ENCODE results near the gene RPTOR.
"Not testable (repeated sequence)": the region's sequence is repeated elsewhere in the genome, so short reads cannot be mapped to it uniquely, and the experiment has no call there.

The RPTOR gene

DNA sequence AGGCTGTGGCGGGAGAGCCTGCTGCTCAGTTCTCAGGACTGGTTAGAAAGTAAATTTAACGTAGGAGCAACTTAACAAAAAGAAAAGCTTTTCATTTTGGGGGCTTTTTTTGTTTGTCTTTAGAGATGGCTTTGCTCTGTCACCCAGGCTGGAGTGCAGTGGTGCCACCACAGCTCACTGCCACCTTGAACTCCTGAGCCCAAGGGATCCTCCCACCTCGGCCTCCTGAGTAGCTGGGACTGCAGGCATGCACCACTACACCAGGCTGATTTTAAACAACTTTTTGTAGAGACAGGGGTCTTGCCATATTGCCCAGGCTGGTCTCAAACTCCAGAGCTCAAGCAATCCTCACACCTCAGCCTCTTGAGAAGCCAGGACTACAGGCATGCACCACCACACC, 205.0 kb downstream of the RPTOR start:
- no peak for DNase-seq

GRCh38 chr17:80750263-80750662, 205.6 kb downstream of the RPTOR start:
- no peak for DNase-seq

GRCh38 chr17:80751070-80751945, 206.7 kb downstream of the RPTOR start:
- DNase-seq = no peak

DNA sequence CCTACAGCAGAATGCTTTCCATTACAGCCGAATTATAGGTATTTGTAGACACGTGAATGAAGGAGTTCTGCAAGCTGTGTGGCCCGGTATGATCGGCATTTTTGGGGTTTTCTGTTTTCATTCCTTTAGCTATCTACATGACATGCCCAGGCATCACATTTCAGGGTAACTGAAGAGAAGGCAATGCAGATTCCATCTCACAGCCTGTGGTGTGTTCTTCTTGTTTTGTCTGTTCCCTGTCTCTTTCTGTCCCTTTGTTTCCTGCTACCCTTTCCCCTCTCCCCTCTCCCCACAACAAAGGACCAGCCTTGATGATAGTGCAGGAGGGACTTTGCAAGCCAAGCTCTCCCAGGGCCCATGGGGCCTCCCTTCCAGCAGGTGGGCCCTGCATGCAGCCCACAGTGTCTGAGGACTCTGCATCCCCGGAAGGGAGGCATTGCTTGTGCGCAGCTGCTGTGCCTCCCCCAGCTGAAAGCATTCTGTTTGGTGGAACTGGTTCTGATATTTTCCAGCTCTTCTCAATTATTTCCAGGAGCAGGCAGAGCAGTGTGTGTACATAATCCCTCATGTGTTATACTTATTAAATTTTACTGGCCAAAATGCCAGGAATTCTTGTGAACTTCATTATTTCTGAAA, 207.4 kb downstream of the RPTOR start:
- DNase-seq = no peak

DNA sequence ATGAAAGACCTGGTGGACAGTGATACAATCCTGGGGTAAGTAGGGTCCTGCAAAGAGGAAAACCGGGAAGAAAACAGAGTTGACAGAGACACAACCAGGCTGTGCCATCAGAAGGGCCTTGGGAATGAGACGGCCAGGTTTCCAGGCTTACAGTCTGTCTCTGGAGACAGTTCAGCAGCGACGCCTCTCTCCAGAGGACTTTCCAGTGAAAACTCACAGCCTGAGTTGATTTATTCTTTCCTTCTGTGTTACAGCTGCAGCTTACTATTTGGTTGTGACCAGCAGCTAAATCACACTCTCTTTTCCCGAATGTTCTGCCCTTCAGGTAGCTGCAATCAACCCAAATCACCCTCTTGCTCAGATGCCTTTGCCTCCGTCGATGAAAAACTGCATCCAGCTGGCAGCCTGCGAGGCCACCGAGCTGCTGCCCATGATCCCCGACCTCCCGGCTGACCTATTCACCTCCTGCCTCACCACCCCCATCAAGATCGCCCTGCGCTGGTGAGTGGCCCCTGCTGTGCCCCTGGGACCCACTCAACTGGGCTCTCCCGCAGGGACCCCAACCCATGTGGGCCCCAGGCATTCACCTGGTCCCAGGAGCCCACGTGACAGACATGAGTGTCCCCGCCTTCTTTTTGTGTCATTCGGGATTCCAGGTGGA, 209.2 kb downstream of the RPTOR start:
- no peak for DNase-seq

- DNase-seq = no peak
Observed at GRCh38 chr17:80754846-80755245, 210.2 kb downstream of the RPTOR start.

- DNase-seq = no peak
Observed at GRCh38 chr17:80755650-80756405, 211.2 kb downstream of the RPTOR start.

DNA sequence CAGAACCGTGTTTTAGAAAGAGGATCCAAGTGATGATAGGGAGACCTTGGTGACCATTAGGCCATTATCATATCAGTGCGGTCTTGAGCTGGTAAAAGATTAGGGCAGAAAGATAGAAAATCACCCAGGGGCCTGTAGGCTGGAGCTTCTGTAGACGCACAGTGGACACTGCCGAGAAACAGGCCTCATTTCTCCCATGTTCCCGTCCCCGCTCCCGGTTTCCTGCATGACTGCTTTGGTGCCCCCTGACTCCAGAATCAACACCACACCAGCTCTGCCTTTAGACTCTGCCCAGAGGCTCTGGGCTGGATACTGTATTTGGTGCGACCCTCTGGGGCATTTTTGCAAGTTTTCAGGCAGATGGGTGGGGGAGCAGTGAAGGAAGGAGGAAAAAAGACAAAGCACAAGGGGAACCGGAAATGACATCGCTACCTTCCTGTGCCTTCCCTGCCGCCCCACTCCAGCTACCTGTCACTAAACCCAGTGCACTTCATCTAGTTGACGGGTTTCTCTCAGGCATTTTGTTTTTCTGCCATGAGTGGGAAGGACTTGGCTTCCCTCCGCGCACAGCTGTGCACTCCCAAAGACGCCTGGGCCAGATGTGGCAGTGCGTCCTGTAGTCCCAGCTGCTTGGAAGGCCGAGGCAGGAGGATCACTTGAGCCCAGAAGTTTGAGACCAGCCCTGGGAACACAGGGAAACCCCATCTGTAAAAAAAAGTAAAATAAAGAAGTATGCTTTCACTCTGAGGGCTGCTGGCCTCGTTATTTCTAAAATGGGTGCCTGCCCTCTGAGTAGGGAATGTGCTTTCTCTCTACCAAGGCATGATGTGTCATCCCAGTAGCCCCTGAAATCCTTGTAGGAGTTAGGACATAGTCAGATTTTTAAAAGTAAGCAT, 214.1 kb downstream of the RPTOR start:
- DNase-seq = peak; percentile 49 to 59

DNA sequence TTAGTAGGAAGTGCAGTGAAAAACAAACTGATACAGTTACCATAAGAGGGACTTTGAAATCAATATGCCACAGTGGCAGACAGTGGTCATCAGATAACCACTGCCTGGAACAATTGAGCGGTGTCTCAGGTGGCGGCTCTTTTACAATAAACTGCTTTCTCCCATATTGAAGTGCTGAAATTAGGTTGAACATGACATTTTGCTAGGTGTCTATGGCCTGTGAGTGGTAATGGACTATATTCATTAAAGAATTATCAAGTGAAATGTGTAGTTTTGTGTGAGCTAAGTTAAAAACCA, 214.7 kb downstream of the RPTOR start:
- no peak for DNase-seq

DNA sequence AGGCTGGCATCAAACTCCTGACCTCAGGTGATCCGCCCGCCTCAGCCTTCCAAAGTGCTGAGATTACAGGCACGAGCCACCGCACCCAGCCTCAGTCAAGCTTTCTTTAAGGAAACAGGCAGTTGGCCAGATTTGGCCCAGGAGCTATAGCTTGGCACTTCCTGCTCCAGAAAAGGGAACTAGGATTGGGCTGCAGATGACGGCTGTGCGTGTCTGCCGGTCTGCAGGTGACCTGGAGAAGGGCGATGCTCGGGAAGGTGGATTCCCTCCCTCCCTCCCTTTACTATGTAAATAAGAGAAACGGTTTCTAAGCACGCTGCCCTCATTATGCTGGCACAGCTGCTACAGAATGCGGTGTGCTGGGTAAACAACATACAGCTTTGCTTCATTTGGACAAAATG, 215.9 kb downstream of the RPTOR start:
- no peak for DNase-seq

DNA sequence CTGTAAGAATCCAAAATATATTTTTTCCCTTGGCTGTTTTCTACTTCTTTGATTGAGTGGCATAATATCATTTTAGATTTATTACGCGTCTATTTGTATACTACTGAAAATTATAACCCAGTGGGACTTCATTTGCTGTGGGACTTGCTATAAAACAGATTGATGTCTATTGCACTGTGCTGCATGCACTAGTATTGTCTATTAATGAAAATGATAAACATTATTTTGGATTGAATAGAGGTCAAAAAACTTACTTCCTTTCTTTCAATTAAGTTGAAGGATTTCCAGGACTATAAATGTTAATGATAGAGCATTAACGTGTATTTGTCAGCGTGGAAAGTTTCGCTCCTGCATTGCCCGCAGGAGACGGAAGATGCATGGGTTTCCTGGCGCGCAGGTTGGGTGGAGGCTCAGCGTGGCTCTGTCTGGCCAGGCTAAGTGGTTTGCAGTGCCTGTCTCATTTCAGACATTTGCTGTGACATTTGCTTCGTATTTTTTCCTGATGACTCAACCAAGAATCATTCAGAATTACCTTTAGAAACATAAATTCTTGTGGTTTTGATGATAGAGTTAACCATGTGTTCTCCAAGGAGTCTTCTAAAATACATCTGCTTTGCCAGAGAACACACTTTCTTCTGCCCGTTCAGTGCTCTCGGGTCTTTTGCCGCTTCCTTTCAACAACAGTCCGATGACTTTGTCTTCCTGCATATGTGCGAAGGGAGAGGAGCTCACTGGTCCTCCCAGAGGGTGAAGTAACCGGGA, 216.7 kb downstream of the RPTOR start:
- peak in 1 of 2 donors; percentile 59 for DNase-seq

DNA sequence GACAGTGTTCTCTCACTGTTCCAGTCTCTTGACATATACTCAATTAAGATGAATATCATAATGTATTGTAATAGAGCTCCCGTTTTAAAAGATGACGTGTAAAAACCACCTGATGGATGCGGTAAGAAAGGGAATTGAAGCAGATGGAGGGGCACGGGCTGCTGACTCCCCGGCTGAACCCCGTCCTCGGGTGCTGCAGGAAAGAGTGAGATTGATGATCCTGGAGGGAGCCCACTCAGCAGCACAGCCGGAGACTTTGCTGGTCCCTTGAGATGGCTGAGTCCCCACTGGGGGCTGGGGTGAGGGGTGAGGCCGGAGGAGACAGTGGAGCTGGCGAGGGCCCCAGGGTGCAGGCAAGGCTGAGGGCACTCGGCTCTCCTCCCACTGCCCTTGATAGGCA, 217.4 kb downstream of the RPTOR start:
- no peak for DNase-seq

- no peak for DNase-seq
Observed at GRCh38 chr17:80763293-80763867, 218.7 kb downstream of the RPTOR start.

- not testable (repeated sequence) for DNase-seq
Observed at GRCh38 chr17:80764627-80765145, 220.0 kb downstream of the RPTOR start.

- DNase-seq = peak in 1 of 2 donors; percentile 33
Observed at GRCh38 chr17:80765241-80765961, 220.8 kb downstream of the RPTOR start.

- no peak for DNase-seq
Observed at GRCh38 chr17:80766290-80766855, 221.7 kb downstream of the RPTOR start.

DNA sequence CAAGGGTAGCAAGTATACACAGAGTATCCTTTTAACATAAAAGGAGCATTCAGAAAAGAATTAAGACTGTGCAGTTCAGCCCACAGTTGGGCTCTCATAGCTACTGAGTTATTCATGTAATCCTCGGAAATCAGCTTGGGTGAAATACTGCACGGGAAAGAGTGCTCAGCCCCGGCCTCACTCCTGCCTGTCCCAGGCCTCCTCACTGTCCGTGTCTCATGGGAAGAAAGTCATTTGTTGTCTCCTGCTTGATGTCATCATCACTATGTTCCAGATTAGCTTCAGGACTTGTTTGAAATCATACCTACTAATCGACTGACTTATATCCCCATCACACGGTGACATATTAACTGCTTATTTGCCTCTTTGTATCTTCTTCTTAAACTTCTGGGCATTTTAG, 223.8 kb downstream of the RPTOR start:
- DNase-seq = no peak

DNA sequence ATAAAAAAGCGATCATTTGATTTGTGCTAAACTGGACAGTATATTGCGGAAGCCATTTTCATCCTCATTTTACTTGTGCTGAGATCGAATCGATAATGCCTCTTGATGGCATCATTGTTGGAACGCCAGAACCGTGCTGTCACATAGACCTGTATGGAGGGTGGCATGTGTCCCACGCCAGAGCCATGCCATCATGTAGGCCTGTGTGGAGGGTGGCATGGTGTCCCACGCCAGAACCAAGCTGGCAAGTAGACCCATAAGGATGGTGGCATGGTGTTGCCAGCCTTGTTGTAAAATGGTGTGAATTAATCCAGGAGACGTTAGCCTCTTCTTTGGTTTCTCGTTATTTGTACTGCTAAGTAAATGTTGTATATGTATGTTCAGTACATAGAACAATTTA, 224.3 kb downstream of the RPTOR start:
- no peak for DNase-seq

GRCh38 chr17:80769516-80769915, 224.9 kb downstream of the RPTOR start:
- DNase-seq = no peak

Data from CD4-positive, alpha-beta T cell treated with Interferon alpha-2 for 1 hour (primary cell).